A673 (cell line): ENCODE results near the gene FAU.

ENCODE experiments used
- EZH2 ChIP-seq: fragments of 200-600 bp; sonication (generic); IDR thresholded peaks from 2 replicates; pipeline ENCODE4 v1.6.1; 2017; ENCODE audit warnings: borderline replicate concordance, low read depth, mild to moderate bottlenecking, mixed read lengths, antibody characterized with exemption, low read length; ENCODE audit not compliant: poor library complexity, severe bottlenecking
- TF ChIP-seq, protein P1 (sequence below): fragments of 300-800, 200-600 bp; sonication (generic); conservative IDR thresholded peaks from 2 replicates; pipeline ENCODE4 v1.5.1; 2017; ENCODE audit warnings: low read depth, mild to moderate bottlenecking, antibody characterized with exemption, low read length, moderate library complexity, mixed read lengths

DNA sequence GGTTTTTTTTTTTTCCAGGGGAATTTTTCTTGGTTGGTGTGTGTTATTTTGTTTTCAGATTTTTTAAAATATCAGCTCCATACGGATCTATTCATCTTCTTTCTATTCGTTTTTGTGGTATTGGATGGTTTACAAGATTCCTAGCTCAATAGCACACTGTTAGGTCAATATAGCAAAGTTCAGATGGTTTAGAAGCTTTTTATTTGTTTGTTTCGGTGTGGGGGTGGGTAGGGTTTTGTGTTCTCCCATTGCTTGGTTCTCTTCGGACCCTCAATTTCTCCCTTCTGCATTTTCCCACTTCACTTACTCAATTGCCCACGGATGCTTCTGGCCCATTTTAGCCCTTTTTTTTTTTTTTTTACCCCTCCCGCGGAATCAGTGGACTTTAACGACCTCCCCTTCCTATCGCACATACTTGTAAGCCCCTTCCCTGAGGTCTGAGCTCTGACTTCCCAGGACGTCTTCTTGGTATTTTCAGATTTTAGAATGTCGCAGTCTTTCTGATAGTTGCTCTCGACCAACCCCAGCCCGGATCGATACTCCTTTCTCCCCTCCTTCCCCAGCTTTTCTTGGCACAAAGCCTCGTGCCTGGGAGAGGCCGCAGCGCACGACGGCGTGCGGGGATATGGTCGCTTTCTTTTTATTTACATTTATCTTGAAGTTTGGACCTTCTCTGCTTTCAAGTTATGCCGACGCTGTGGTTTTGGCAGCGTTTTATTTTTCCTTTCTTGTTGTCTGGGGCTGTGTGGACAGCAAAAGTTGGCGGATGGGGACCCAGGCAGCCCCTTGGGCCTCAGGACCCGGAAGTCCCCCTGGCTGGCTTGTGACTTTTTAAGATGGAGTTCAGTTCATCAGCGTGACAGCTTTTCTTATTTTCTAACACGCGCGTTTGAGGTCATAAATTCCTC lies 43.7 kb upstream of the FAU start:
- TF ChIP-seq, protein P1, sequence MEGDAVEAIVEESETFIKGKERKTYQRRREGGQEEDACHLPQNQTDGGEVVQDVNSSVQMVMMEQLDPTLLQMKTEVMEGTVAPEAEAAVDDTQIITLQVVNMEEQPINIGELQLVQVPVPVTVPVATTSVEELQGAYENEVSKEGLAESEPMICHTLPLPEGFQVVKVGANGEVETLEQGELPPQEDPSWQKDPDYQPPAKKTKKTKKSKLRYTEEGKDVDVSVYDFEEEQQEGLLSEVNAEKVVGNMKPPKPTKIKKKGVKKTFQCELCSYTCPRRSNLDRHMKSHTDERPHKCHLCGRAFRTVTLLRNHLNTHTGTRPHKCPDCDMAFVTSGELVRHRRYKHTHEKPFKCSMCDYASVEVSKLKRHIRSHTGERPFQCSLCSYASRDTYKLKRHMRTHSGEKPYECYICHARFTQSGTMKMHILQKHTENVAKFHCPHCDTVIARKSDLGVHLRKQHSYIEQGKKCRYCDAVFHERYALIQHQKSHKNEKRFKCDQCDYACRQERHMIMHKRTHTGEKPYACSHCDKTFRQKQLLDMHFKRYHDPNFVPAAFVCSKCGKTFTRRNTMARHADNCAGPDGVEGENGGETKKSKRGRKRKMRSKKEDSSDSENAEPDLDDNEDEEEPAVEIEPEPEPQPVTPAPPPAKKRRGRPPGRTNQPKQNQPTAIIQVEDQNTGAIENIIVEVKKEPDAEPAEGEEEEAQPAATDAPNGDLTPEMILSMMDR: no peak
- TF ChIP-seq EZH2: no peak
